HepG2 (cell line): ENCODE measurements around the gene SOX14. TPM values are rescaled to one million over a fixed set of nuclear protein-coding genes. Genes with fewer than 3 reads are reported as not detected.

Experiments
- ATAC-seq: fragments of 200-7000 bp; cut with Tn5 transposase; 3 replicates; pipeline ENCODE4 v1.9.1; 2020; ENCODE audit warnings: mild to moderate bottlenecking, moderate library complexity
- BruUV-seq: library from RNA; stranded (reverse); fragments of 400-500 nt; replicated peaks from 2 replicates; lab custom pipeline; 2021; lab: Mats Ljungman, UMichigan
- CTCF ChIA-PET: fragments of 300-600 bp; formaldehyde crosslinking; extraction: SDS; loops from one replicate; lab custom pipeline; 2021; ENCODE audit warnings: low total read pairs, inconsistent platforms, low intra/inter-chr PET ratio; lab: Yijun Ruan, JAX
- POLR2A ChIA-PET: fragments of 350-600 bp; sonication (Branson Sonifier 250); formaldehyde crosslinking; loops from one replicate; lab custom pipeline; 2020; ENCODE audit warnings: antibody characterized with exemption, inconsistent platforms; lab: Yijun Ruan, JAX
- DNase-seq: peaks from one replicate; pipeline ENCODE4 v3.0.0-alpha.2; 2015; ENCODE audit warnings: low spot score
- FAIRE-seq: peaks from 3 replicates; lab custom pipeline; 2011; peaks lifted over from hg19 to GRCh38; lab: Jason Lieb, UNC
- H2AFZ ChIP-seq: one replicate; pipeline ENCODE4 v1.6.1; 2011; ENCODE audit warnings: low read length, inconsistent platforms
- H3K27ac ChIP-seq: fragments of 300-600 bp; 3 replicates; pipeline ENCODE4 v1.8.0; 2011; ENCODE audit warnings: mixed run types, mild to moderate bottlenecking, mixed read lengths, low read length, inconsistent platforms; ENCODE audit not compliant: insufficient read depth; ENCODE audit errors: extremely low read length
- H3K27me3 ChIP-seq, 2 experiments: fragments of 200-600 bp in 1 of 2; 2 replicates in 1 of 2; 3 replicates in 1 of 2; pipeline versions ENCODE4 v1.6.0 to v1.8.0; 2011; ENCODE audit warnings: low read length in 2 of 2, mild to moderate bottlenecking in 2 of 2, moderate library complexity in 2 of 2, inconsistent platforms in 1 of 2; ENCODE audit not compliant: insufficient read depth in 2 of 2, control insufficient read depth in 1 of 2
- H3K36me3 ChIP-seq, 2 experiments: fragments of 200-600 bp in 1 of 2; replicated peaks in 1 of 2; 2 replicates in 1 of 2; 3 replicates in 1 of 2; pipeline versions ENCODE4 v1.5.1 to v1.8.0; 2011; ENCODE audit warnings: low read length in 2 of 2, inconsistent platforms in 1 of 2; ENCODE audit not compliant: insufficient read depth in 2 of 2, control insufficient read depth in 1 of 2
- H3K4me1 ChIP-seq: 2 replicates; pipeline ENCODE4 v1.5.1; 2012; ENCODE audit warnings: low read length, inconsistent platforms; ENCODE audit not compliant: insufficient read depth
- H3K4me2 ChIP-seq: 2 replicates; pipeline ENCODE4 v1.6.0; 2011; ENCODE audit warnings: low read depth, low read length, inconsistent platforms
- H3K4me3 ChIP-seq, 3 experiments: fragments of 200-600 bp in 1 of 3; sonication (generic), shearing (Covaris generic) in 1 of 3; replicated peaks in 1 of 3; 2 replicates each; pipeline ENCODE4 v1.5.1; 2011 to 2016; ENCODE audit warnings: low read length in 3 of 3, inconsistent platforms in 2 of 3, low read depth in 2 of 3, mild to moderate bottlenecking in 2 of 3, control low read depth in 1 of 3, mixed read lengths in 1 of 3; ENCODE audit not compliant: insufficient read depth in 1 of 3
- H3K79me2 ChIP-seq: one replicate; pipeline ENCODE4 v1.6.1; 2011; ENCODE audit warnings: low read length, inconsistent platforms; ENCODE audit not compliant: insufficient read depth
- H3K9ac ChIP-seq: 2 replicates; pipeline ENCODE4 v1.6.0; 2011; ENCODE audit warnings: mild to moderate bottlenecking, low read depth, low read length, inconsistent platforms; ENCODE audit not compliant: insufficient read depth
- H3K9me3 ChIP-seq: 2 replicates; pipeline ENCODE4 v1.5.1; 2012; ENCODE audit warnings: mild to moderate bottlenecking, low read length
- H4K20me1 ChIP-seq: 2 replicates; pipeline ENCODE4 v1.6.0; 2011; ENCODE audit warnings: inconsistent platforms, mild to moderate bottlenecking, low read length, moderate library complexity; ENCODE audit not compliant: insufficient read depth
- CHD2 ChIP-seq: IDR thresholded peaks from 2 replicates; pipeline ENCODE4 v1.6.1; 2011; ENCODE audit warnings: low read depth, low read length, improper control_type of control experiment
- ELK4 ChIP-seq: sonication (generic); formaldehyde crosslinking; IDR thresholded peaks from 2 replicates; pipeline ENCODE4 v1.9.0; 2021; ENCODE audit warnings: missing genetic modification reagents, borderline replicate concordance
- NFE2 ChIP-seq: sonication (generic); formaldehyde crosslinking; IDR thresholded peaks from 2 replicates; pipeline ENCODE4 v1.4.0; 2020; ENCODE audit warnings: missing genetic modification reagents
- ZBTB10 ChIP-seq: sonication (generic); formaldehyde crosslinking; IDR thresholded peaks from 2 replicates; pipeline ENCODE4 v1.4.0; 2020; ENCODE audit warnings: missing genetic modification reagents, borderline replicate concordance
- ZNF138 ChIP-seq: sonication (generic); formaldehyde crosslinking; IDR thresholded peaks from 2 replicates; pipeline ENCODE4 v1.5.0; 2020; ENCODE audit warnings: mild to moderate bottlenecking, low read depth, missing genetic modification reagents
- ZNF501 ChIP-seq: sonication (generic); formaldehyde crosslinking; IDR thresholded peaks from 2 replicates; pipeline ENCODE4 v1.5.1; 2020; ENCODE audit warnings: mild to moderate bottlenecking, moderate library complexity, missing genetic modification reagents
- WGBS: methylation state at CpG from one replicate; pipeline ENCODE4 v1.1.6; 2017; ENCODE audit warnings: low lambda C conversion rate; 5-methylcytosine and 5-hydroxymethylcytosine counted together
- in situ Hi-C: cut with HindIII; loops from 2 replicates; pipeline ENCODE4 v1.10.0; 2017; ENCODE audit warnings: low pct_unique_long_range_greater_than_20kb; ENCODE audit not compliant: extremely low pct_ligation_motif_present
- intact Hi-C: fragments of 100-400 bp; cut with micrococcal nuclease; formaldehyde crosslinking; loops from one replicate; pipeline ENCODE4 v1.10.0; 2022; ENCODE audit not compliant: unreplicated experiment
- polyA plus RNA-seq, 8 experiments: library from polyadenylated mRNA; depleted of rRNA in 3 of 8; stranded (reverse) in 7 of 8; unstranded in 1 of 8; fragments of >200 nt; fragmentation: Illumina TruSeq in 4 of 8; extraction: Trizol in 4 of 8; gene quantifications; 2 replicates each; pipeline versions ENCODE4 v1.2.1 to v1.2.3, GENCODE V29; 2011 to 2016; ENCODE audit warnings: low read depth in 4 of 8, missing spikeins in 1 of 8, mixed read lengths in 1 of 8; ENCODE audit not compliant: insufficient read depth in 1 of 8
- total RNA-seq, 5 experiments: library from RNA; depleted of rRNA; stranded (reverse); fragments of >200 nt; fragmentation: Illumina TruSeq; extraction: Trizol; gene quantifications; 2 replicates each; pipeline ENCODE4 v1.2.3, GENCODE V29; 2016; ENCODE audit warnings: low read depth in 1 of 5
- TF ChIP-seq, protein P1 (sequence below): IDR thresholded peaks from 2 replicates; pipeline ENCODE4 v1.6.1; 2012; ENCODE audit warnings: inconsistent platforms

SOX14 gene
- total and polyA plus RNA-seq, 2 of the 13 experiments (the other 11 are each of a cell fraction or from before 2014, with no cell fraction given) = not detected

- Histone ChIP-seq H3K4me1 (no peaks in the 10 kb centered on the region), H3K4me3 (no peak overlapping the region), H2AFZ (no peak overlapping the region), H3K79me2 (no peaks in the 10 kb centered on the region), H3K9me3 (no peaks in the 10 kb centered on the region), H4K20me1 (no peaks in the 10 kb centered on the region), H3K9ac (no peak overlapping the region)
- ATAC-seq (no peak), DNase-seq (no peak), FAIRE-seq (no peak)
- BruUV-seq = no TSS peak
- WGBS = 0% methylated on average over 2 of the region's 2 CpGs
- POLR2A ChIA-PET = no interaction called here
- intact Hi-C loops (no loop called here), in situ Hi-C loops (no loop called here)
- TF ChIP-seq, protein P1, sequence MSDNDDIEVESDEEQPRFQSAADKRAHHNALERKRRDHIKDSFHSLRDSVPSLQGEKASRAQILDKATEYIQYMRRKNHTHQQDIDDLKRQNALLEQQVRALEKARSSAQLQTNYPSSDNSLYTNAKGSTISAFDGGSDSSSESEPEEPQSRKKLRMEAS = no peak
- TF ChIP-seq ZNF138 (CRISPR knock-in tag) = no peak
- TF ChIP-seq ZNF501 (CRISPR knock-in tag) = no peak
- TF ChIP-seq ELK4 (CRISPR knock-in tag) = no peak
- TF ChIP-seq NFE2 = no peak
- no peak for TF ChIP-seq CHD2
- TF ChIP-seq ZBTB10 (CRISPR knock-in tag) = no peak
- TF ChIP-seq, all 625 proteins: peak for 0
- Histone ChIP-seq H3K27ac (no peak overlapping the region), H3K36me3 (no peaks in the 10 kb centered on the region), H3K27me3 (peaks cover 0 to 12% of the 10 kb centered on the region in 2 experiments; a peak in 2 of 5 replicates), H3K4me2 (no peak overlapping the region)
- CTCF ChIA-PET = no interaction called here
These were observed 14.8 kb downstream of the SOX14 start for GRCh38 chr3:137778941-137779340.
